ENCODE data around the gene HMMR. TPM values are rescaled to one million over a fixed set of nuclear protein-coding genes. Genes with fewer than 3 reads are reported as not detected.

The HMMR gene
- total and polyA plus RNA-seq, 2 donors (not counting 1 experiment from before 2014, with no cell fraction given), result 0.34 to 1.6 TPM

DNA sequence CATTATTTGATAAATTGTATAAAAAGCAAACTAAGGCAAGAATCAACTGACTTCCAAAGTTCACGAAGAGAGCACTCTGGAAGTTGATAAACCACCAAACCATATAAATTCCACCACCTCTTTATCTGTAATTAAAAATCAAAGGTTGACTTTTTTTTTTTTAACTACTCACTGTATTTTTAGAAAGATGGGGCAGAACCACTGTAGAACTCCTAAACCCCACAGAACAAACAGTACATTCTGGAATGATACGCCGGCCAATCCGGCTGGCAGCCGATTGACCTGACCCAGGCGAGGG lies 23.5 kb upstream of the HMMR start:
- no peaks in the 10 kb centered on the region for H3K9me3 Mint-ChIP-seq (ENCODE audit: insufficient read depth)
- Histone ChIP-seq H3K36me3 (replicated peaks in 1 of 2; ENCODE audit: control extremely low read depth in 1 of 2, control insufficient read depth in 1 of 2, extremely low read depth in 1 of 2, insufficient read depth in 2 of 2, low read length in 1 of 2) (peaks cover 8 to 15% of the 10 kb centered on the region in 2 experiments), H3K27ac (ENCODE audit: low read length in 2 of 2) (peak overlapping the region; percentile 42 to 46), H4K20me1 (ENCODE audit: control insufficient read depth, insufficient read depth, low read length, poor library complexity, severe bottlenecking) (no peaks in the 10 kb centered on the region), H3K79me2 (ENCODE audit: control insufficient read depth, insufficient read depth, low read length) (peaks cover 26% of the 10 kb centered on the region), H3K4me2 (replicated peaks; ENCODE audit: low read depth, low read length, poor library complexity, severe bottlenecking) (peak overlapping the region; percentile 79), H2AFZ (ENCODE audit: insufficient read depth, low read depth, low read length, poor library complexity, severe bottlenecking) (peak overlapping the region; percentile 95), H3K27me3 (replicated peaks in 1 of 4; ENCODE audit: control extremely low read depth in 1 of 4, control insufficient read depth in 3 of 4, insufficient read depth in 4 of 4, low read length in 3 of 4) (no peaks in the 10 kb centered on the region), H3K9ac (ENCODE audit: low read length) (peak overlapping the region; percentile 95), H3K9me3 (ENCODE audit: control extremely low read depth in 1 of 3, control insufficient read depth in 2 of 3, insufficient read depth in 1 of 3, low read length in 2 of 3) (no peaks in the 10 kb centered on the region), H3K4me1 (ENCODE audit: control insufficient read depth in 2 of 2, insufficient read depth in 2 of 2, low read length in 2 of 2) (peaks cover 15 to 23% of the 10 kb centered on the region in 2 donors), H3K4me3 (ENCODE audit: control extremely low read depth in 1 of 5, extremely low read depth in 1 of 5, insufficient read depth in 1 of 5, low read depth in 2 of 5, low read length in 4 of 5) (peak overlapping the region; percentile 55 to 95 (median 83))
- no peak for DNase-seq
- POLR2A ChIA-PET, result interaction anchor here (0.9 to 1.8 kb wide), 2 partner anchors 23 to 68 kb away, joined by 3 to 20 read pairs; partner anchors contain the start of genes HMMR, MAT2B and NUDCD2
- CTCF ChIA-PET, result interaction anchor here (1.2 to 6.7 kb wide), 2 partner anchors 22 to 28 kb away, joined by 5 to 49 read pairs; partner anchors contain the start of genes HMMR and NUDCD2
- H3K27ac Mint-ChIP-seq, result peak overlapping the region; percentile 93
- no peak for TF ChIP-seq EZH2 (IDR thresholded peaks at IDR 0.05; ENCODE audit: borderline replicate concordance, insufficient read depth, low read depth, low read length, poor library complexity, severe bottlenecking)
- TF ChIP-seq, protein P1, sequence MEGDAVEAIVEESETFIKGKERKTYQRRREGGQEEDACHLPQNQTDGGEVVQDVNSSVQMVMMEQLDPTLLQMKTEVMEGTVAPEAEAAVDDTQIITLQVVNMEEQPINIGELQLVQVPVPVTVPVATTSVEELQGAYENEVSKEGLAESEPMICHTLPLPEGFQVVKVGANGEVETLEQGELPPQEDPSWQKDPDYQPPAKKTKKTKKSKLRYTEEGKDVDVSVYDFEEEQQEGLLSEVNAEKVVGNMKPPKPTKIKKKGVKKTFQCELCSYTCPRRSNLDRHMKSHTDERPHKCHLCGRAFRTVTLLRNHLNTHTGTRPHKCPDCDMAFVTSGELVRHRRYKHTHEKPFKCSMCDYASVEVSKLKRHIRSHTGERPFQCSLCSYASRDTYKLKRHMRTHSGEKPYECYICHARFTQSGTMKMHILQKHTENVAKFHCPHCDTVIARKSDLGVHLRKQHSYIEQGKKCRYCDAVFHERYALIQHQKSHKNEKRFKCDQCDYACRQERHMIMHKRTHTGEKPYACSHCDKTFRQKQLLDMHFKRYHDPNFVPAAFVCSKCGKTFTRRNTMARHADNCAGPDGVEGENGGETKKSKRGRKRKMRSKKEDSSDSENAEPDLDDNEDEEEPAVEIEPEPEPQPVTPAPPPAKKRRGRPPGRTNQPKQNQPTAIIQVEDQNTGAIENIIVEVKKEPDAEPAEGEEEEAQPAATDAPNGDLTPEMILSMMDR (IDR thresholded peaks at IDR 0.05), result no peak
- H3K4me1 Mint-ChIP-seq, result peaks cover 35% of the 10 kb centered on the region
- WGBS (ENCODE audit: insufficient coverage), result 0% methylated on average over 2 of the region's 6 CpGs
- no peaks in the 10 kb centered on the region for H3K27me3 Mint-ChIP-seq
- ATAC-seq (ENCODE audit: low read depth), result no peak
- peak overlapping the region; percentile 87 for H3K4me3 Mint-ChIP-seq
- intact Hi-C loops (cut with micrococcal nuclease), result loop anchor here (1.0 to 10.0 kb wide), 3 partner anchors 23 to 478 kb away; partner anchors contain the start of genes HMMR, MAT2B and NUDCD2
